Gastroesophageal sphincter (tissue), 3 donors: ENCODE data around the gene DNAJC9.

Experiments used
- EP300 ChIP-seq: sonication (generic); formaldehyde crosslinking; IDR thresholded peaks from one replicate; pipeline ENCODE4 v1.6.1; 2017; ENCODE audit warnings: antibody characterized with exemption, mild to moderate bottlenecking
- POLR2A ChIP-seq, 2 donors: fragments of 450-650 bp; IDR thresholded peaks; one replicate each; pipeline ENCODE4 v1.6.1; 2017; ENCODE audit warnings: antibody characterized with exemption in 2 of 2, mild to moderate bottlenecking in 2 of 2, moderate library complexity in 1 of 2
- POLR2AphosphoS5 ChIP-seq: sonication (generic); formaldehyde crosslinking; IDR thresholded peaks from one replicate; pipeline ENCODE4 v1.6.1; 2017; ENCODE audit warnings: antibody characterized with exemption
- TF ChIP-seq, protein P1 (sequence below), 4 experiments: fragments of 200-600 bp in 2 of 4; fragments of 450-650 bp in 2 of 4; sonication (generic) in 1 of 4; IDR thresholded peaks; one replicate each; pipeline ENCODE4 v1.5.1; 2017 to 2019; ENCODE audit warnings: antibody characterized with exemption in 4 of 4, mild to moderate bottlenecking in 2 of 4, moderate library complexity in 2 of 4

DNA sequence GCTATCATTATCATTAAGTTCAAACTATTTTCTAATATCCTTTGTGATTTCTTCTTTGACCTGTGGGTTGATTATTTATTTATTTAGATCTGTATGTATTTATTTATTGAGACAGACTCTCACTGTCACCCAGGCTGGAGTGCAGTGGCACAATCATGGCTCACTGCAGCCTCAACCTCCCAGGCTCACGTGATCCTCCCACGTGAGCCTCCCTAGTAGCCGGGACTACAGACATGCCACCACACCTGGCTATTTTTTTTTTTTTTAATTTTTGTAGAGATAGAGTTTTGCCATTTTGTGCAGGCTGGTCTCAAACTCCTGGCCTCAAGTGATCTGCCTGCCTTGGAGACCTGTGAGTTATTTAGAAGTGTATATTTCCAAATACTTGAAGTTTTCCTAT is 34.0 kb upstream of the DNAJC9 start:
- TF ChIP-seq POLR2A (IDR thresholded peaks at IDR 0.05) (no peak), EP300 (no peak), POLR2AphosphoS5 (no peak)
- TF ChIP-seq, protein P1, sequence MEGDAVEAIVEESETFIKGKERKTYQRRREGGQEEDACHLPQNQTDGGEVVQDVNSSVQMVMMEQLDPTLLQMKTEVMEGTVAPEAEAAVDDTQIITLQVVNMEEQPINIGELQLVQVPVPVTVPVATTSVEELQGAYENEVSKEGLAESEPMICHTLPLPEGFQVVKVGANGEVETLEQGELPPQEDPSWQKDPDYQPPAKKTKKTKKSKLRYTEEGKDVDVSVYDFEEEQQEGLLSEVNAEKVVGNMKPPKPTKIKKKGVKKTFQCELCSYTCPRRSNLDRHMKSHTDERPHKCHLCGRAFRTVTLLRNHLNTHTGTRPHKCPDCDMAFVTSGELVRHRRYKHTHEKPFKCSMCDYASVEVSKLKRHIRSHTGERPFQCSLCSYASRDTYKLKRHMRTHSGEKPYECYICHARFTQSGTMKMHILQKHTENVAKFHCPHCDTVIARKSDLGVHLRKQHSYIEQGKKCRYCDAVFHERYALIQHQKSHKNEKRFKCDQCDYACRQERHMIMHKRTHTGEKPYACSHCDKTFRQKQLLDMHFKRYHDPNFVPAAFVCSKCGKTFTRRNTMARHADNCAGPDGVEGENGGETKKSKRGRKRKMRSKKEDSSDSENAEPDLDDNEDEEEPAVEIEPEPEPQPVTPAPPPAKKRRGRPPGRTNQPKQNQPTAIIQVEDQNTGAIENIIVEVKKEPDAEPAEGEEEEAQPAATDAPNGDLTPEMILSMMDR (IDR thresholded peaks at IDR 0.05), result no peak
